Vagina (tissue), 2 donors: Measurements from ENCODE around the gene RASGRP4.

Source experiments
- CTCF ChIP-seq, 3 experiments: fragments of 450-650 bp in 2 of 3; fragments of 200-600 bp in 1 of 3; sonication (generic) in 1 of 3; IDR thresholded peaks; one replicate each; pipeline ENCODE4 v1.5.1; 2017 to 2019; ENCODE audit warnings: antibody characterized with exemption in 3 of 3, mild to moderate bottlenecking in 2 of 3, moderate library complexity in 2 of 3
- POLR2AphosphoS5 ChIP-seq, 2 donors: sonication (generic); formaldehyde crosslinking; IDR thresholded peaks; one replicate each; pipeline ENCODE4 v1.9.0; 2017; ENCODE audit warnings: antibody characterized with exemption in 2 of 2, mild to moderate bottlenecking in 2 of 2, low read depth in 1 of 2; ENCODE audit not compliant: insufficient read depth in 1 of 2

GRCh38 chr19:38359242-38360021, 66.6 kb downstream of the RASGRP4 start:
- TF ChIP-seq POLR2AphosphoS5 (IDR thresholded peaks at IDR 0.05; ENCODE audit: insufficient read depth in 1 of 2, low read depth in 1 of 2) (no peak), CTCF (IDR thresholded peaks at IDR 0.05) (no peak)
